Frontal cortex (tissue), 4 donors: ENCODE results near the gene TGM1. TPM values are rescaled to one million over a fixed set of nuclear protein-coding genes. Genes with fewer than 3 reads are reported as not detected.

Source experiments
- DNase-seq, 2 donors: peaks; one replicate each; pipeline ENCODE4 v3.0.0; 2012; ENCODE audit warnings: low spot score in 2 of 2
- FAIRE-seq: peaks from 2 replicates; lab custom pipeline; 2012; peaks lifted over from hg19 to GRCh38; lab: Jason Lieb, UNC
- total RNA-seq: library from RNA; depleted of rRNA; stranded (reverse); fragments of >200 nt; gene quantifications from one replicate; pipeline ENCODE4 v1.2.3, GENCODE V29; 2014
- donor health status: control.
- donor health status: control.
- donor health status: control.

TGM1 gene
- total RNA-seq, result 0.82 TPM

DNA sequence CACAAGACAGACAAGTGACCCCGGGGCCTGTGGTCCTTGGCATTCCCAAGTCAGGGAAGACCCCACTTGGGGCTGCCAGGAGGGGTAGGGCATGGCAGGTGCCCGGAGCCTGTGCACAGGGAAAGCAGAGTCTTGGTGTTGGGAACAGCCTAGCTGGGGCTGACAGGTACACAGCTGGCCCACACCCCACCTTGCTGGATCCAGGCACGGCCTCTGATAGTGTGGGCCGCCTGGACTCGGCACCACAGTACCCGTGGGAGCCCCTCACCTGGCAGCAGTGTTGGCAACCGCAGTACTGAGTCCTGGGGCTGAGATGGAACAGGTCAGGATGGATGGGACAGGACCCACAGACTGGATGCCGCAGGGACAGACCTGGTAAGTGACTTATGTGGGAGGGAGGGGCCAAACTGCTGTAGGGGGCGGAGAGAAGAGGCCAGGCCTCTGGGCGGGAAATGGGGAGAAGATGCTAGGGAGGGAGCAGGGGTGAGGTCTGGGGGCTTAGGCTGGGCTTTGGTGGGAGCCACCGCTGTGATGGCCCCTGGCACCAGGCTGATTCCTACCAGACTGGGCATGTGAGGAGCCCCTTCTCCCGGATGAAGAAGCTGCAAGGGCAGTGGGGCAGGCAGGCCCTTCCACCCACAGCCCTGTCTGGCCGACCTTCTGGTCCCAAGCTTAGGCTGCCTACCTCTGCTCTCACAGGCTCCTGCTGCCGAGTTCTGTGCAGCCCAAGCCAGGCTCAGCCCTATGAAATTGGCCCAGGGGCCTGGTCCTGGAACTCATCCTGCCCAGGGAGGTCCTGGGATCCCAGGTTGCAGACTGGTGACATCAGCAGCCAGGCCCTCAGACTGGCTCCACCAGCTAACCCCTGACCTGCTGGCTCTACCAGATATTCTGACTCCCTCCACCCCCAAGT, at the start of gene TGM1:
TGM1 (minus strand) TSS at position 357 of the 913 bp plus-strand sequence. CDS start 825 bp downstream, outside the sequence.
- FAIRE-seq, result no peak
- no peak for DNase-seq

GRCh38 chr14:24311837-24312615, 49.0 kb upstream of the TGM1 start:
- FAIRE-seq (no peak), DNase-seq (no peak)

DNA sequence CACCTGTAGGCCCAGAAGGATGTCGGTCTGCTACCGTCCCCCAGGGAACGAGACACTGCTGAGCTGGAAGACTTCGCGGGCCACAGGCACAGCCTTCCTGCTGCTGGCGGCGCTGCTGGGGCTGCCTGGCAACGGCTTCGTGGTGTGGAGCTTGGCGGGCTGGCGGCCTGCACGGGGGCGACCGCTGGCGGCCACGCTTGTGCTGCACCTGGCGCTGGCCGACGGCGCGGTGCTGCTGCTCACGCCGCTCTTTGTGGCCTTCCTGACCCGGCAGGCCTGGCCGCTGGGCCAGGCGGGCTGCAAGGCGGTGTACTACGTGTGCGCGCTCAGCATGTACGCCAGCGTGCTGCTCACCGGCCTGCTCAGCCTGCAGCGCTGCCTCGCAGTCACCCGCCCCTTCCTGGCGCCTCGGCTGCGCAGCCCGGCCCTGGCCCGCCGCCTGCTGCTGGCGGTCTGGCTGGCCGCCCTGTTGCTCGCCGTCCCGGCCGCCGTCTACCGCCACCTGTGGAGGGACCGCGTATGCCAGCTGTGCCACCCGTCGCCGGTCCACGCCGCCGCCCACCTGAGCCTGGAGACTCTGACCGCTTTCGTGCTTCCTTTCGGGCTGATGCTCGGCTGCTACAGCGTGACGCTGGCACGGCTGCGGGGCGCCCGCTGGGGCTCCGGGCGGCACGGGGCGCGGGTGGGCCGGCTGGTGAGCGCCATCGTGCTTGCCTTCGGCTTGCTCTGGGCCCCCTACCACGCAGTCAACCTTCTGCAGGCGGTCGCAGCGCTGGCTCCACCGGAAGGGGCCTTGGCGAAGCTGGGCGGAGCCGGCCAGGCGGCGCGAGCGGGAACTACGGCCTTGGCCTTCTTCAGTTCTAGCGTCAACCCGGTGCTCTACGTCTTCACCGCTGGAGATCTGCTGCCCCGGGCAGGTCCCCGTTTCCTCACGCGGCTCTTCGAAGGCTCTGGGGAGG, 47.9 kb upstream of the TGM1 start, which contains the start of gene LTB4R:
LTB4R (plus strand) TSS at position 857 of the 959 bp plus-strand sequence. CDS start 4,150 bp downstream, outside the sequence.
- DNase-seq, result peak; percentile 77 to 80
- FAIRE-seq, result no peak

- no peak for DNase-seq
- no peak for FAIRE-seq
Observed at GRCh38 chr14:24310265-24310645, 47.3 kb upstream of the TGM1 start.

DNA sequence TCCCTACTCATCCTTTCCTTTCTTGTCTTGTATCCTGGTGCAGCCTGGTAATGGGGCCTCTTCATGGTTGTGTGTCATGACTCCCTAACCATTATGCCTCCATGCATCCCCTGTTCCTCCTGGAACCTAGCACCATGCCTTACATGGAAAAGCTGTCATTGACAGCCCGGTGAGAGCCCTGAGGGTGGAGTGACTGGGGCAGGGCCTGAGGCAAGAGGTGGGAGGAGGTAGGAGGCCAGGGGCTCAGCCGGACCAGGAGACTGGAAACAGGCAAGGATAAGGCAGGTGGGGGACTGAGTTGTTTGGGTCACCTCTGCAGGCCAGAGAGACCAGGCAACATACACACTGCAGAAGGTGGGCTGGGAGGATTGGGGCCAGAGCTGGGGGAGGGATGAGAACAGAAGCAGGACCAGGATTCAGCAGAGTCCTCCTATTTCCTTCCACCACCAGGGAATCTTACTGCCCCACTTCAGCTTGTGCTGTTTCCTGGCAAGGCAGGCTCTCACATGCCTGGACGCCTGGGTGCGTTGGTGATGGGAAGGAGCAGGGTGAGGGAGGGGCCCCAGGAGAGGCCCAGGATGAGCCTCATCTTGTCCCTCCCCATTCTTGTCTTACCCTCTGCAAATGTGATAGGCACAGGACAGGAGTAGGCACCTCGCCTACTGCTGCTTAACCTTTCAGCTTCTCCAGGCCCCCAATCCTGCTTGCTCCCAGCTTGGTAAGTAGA, 46.7 kb upstream of the TGM1 start, which contains the start of gene LTB4R2:
LTB4R2 (plus strand) TSS at position 603 of the 727 bp plus-strand sequence. CDS start 525 bp downstream, outside the sequence.
- DNase-seq (no peak), FAIRE-seq (no peak)

DNA sequence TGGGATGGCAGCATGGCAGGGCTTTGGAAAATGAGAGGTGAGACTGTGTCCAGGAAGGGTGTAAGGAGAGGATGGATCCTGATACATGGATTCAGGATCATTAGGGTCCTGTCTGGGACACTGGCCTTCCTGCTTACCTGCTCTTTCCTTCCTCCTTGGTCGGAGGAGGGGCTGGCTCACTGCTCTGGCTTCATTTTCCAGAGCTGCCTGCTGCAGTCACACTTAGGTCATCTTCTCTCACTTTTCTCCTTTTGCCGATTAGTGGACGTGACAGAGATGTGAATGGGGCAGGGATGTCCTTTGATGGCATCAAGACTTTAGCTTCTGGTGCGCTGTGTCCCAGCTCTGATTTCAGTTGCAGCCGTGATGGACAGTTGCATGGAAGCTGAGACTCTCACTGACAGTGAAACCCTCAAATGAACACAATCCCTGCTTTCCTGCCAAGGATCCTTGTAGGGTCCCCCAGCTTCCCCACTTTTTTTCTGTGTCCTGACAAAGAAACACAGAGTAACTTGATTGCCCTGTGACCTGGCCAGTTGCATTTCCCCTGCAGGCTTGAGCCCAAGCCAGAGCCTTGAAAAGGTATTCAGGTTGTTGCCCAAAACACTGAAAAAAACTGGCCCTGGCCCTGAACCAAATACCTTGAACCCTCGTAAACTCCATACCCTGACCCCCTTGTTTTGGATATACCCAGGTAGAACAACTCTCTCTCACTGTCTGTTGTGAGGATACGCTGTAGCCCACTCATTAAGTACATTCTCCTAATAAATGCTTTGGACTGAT, 45.6 kb upstream of the TGM1 start:
- no peak for FAIRE-seq

DNA sequence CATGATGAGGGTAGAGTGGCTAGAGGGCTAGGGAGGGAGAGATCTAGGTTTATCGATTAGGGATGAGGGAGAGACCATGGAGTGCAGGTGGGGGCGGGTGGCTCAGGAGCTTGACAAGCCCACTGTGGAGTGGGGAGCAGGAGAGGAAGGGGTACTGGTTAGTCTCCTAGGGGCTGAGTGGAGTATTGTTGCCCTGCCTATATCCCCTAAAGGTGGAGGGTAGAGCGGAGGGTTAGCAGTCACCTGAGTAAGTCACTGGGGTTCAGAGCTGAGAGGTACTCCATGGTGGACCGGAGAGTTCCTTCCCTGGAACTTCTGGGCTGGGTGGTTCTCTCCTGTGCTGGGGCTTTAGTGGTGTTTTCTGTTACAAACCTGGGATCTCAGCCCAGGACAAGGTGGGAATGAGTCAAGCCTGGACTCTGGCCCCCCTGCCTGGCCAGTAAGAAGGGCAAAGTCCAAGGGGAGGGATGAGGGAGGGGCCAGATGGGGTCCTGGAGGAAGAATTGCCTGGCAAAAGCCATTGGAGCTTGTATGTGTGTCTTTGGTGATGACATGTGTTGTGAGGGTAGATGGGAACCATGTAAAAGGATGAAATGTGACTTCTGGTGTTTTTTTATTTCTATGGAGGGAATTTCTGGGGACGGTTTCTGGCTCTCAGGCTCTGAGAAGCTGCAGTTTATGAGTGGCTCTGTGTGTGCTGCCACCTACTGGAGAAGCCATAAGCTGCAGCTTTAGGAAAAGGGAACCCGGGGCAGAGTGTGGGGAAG, 44.8 kb upstream of the TGM1 start, which contains the start of gene CIDEB:
CIDEB (minus strand) TSS at position 403 of the 767 bp plus-strand sequence; CDS start at position 284, 119 bp downstream.
- DNase-seq (peak in 1 of 2 donors; percentile 63), FAIRE-seq (no peak)

More for the DNA sequence above, 45.6 kb upstream of the TGM1 start:
- DNase-seq, result no peak

GRCh38 chr14:24307156-24307574, 44.2 kb upstream of the TGM1 start:
- DNase-seq, result no peak
- no peak for FAIRE-seq

DNA sequence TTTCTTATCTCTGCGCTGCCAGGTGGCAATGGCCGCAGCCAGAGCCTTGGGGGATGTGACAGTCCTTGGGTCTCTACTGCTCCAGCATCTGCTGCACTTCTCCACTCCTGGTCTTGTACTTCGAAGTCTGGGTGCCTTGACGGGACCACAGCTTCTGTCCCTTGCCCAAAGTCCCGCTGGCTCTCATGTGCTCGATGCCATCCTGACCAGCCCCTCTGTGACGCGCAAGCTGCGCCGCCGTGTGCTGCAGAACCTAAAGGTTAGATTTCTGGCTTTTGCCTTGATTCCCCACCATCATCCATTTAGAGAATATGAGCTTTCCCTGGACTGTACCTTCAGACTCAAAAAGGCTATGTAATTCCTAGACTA, 41.0 kb upstream of the TGM1 start:
- no peak for FAIRE-seq

GRCh38 chr14:24300326-24300980, 37.5 kb upstream of the TGM1 start:
- no peak for FAIRE-seq

More for the DNA sequence above, 41.0 kb upstream of the TGM1 start:
- no peak for DNase-seq

GRCh38 chr14:24299255-24300191, 36.5 kb upstream of the TGM1 start, which contains the start of the genes DHRS1 and NOP9:
Gene DHRS1 (minus strand): TSS chr14:24299780. CDS start chr14:24299106, 674 bp downstream.
Gene NOP9 (plus strand): TSS chr14:24299850. CDS start chr14:24299955, 105 bp downstream.
- DNase-seq, result peak; percentile 97 to 99
- no peak for FAIRE-seq

More at GRCh38 chr14:24300326-24300980, 37.5 kb upstream of the TGM1 start:
- DNase-seq, result no peak

GRCh38 chr14:24298892-24299254, 35.9 kb upstream of the TGM1 start:
- DNase-seq (no peak), FAIRE-seq (no peak)

GRCh38 chr14:24297190-24297964, 34.4 kb upstream of the TGM1 start:
- FAIRE-seq, result no peak

DNA sequence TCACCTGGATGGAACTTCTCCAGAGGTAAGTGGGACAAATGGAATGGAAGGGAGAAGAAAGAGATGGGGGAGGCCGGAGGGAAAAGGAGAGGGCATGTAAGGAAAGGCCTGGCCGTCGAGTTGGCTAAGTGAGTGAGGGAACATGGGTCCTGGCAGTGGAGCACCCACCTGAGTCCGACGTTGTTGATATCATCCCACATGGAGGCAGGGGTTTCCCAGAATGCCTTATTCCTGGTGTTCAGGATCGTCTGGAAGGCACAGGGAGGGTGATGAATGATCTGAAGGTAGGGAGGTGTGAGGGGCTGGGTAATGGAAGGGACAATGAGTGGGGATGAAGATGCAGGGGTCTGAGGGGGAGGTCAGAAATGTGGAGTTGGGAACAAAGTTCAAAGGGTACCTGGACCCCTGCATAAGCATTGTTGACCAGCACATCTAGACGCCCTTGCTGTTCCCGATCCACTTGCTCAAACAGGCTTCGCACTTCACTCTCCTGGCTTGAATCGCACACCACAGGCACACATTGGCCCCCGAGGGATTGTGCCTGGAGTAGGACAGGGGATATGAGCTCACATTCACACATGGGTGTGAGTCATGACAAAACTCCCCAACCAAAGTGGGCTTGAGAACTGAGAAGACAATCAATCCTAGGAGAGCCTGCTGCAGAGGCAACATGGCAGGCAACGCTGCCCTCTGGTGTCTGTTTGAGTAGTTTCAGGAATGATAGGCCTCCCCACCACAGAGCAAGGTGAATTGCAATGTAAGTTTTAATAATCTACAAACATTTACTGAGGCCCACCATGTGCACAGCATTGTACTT, 33.6 kb upstream of the TGM1 start:
- FAIRE-seq, result no peak
- peak in 1 of 2 donors; percentile 81 for DNase-seq

More at GRCh38 chr14:24297190-24297964, 34.4 kb upstream of the TGM1 start:
- DNase-seq, result no peak
